HG03457 (cell line): Measurements from ENCODE around the gene DIRAS3.
"Not testable (repeated sequence)": the region's sequence is repeated elsewhere in the genome, so short reads cannot be mapped to it uniquely, and the experiment has no call there.

Source experiments
- ATAC-seq: cut with Tn5 transposase; IDR thresholded peaks from one replicate; pipeline ENCODE4 v1.9.1; 2021; ENCODE audit warnings: moderate number of reproducible peaks; ENCODE audit not compliant: unreplicated experiment

Gene DIRAS3, protein sequence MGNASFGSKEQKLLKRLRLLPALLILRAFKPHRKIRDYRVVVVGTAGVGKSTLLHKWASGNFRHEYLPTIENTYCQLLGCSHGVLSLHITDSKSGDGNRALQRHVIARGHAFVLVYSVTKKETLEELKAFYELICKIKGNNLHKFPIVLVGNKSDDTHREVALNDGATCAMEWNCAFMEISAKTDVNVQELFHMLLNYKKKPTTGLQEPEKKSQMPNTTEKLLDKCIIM

DNA sequence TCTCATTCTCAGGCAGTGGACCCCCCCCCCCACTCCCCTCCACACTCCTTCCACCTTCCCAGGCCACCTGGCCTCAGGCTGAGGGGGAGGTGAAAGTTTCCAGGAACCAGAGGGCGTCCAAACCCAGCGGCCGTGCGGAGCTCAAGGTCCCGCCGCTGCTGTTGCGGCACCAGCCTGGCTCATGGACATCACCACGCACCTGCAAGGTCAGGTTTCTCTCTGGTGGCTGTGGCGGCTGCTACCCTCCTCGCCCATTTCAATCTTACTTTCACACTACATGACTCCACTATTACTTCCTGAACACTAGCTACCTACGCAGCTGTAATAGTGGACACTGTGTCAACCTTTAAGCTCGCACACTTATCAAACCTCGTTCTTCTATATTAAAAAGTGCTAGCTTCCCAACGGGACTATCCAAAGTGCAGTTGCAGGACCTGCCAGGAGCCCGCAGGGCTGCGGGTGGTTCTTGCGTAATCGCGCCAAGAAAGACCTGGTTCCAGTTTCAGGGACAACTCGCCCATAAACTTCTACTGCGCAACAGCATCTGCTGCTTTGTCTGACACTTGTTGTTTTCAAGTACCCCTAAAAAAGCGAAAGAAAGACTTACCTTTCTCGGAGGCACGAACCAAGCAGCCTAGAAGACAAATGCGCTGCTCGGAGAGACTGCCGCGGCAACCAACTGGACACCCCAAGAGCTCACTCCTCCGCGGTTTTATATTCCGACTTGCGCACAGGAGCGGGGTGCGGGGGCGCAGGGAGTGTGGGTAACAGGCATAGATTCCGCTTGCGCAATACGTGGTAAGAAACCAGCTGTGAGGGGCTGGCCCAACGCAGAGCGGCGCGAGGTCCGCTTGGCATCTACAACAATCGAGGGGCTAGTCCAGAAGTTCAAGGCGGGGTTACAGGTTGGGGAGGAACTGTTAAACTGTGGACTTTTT is at the start of gene DIRAS3:
Gene DIRAS3 (minus strand): TSS at position 687 of the 938 bp plus-strand sequence. CDS start 3,330 bp downstream, outside the sequence.
- ATAC-seq = no peak

DNA sequence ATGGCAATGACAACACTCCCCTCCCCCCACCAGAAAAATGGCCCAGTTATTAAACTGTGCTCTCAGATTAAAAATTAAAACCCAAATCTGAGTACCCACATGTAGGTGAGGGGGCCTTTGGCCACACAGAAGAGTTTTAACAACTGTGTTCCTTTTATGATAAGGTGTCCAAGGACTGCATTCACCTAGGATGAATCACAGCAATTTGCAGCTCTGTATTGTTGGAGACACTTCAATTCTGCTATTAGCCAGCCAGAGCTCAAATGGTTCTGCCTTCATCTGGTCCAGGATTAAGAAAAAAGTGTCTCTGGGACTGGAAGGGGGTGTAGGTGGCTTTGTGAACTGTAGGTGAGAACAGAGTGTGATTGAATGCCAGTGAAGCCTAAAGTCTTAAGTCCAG is 43.3 kb upstream of the DIRAS3 start:
- ATAC-seq = no peak

DNA sequence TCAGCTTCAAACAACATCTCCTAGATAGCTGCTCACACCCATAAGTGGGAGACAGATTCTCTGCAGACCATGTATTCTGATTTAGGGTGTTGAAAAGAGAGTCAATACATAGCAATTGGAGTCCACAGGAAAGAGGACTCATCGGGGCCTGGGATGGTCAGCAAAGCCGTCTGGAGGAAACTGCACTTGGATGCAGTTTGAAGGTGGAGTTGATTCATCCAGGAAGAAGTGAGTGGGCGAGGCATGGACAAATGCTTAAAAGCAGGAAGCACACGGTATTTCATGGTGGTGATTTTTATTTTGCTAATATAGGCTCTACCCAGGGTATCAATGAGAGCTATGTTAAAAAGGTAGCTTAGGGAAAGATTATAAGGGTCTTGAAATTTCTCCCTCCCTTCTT is 36.8 kb upstream of the DIRAS3 start:
- ATAC-seq = no peak

DNA sequence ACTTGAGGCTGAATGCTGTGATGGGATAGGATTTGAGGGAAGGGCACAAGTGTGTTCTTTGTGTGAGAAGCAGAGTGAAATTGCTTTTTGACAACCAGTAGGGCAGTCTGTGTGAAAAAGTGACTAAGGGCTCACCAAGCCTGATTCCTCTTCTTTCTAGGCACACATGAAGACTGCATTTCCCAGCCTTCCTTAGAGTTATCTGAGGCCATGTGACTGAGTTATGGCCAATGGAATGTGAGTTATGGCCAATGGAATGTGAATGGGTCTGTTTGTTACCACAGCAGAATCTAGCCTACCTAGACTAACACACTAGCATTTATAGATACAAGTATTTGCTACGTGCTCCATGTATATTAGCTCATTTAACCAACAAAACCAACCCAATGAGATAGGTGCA is 35.3 kb upstream of the DIRAS3 start:
- ATAC-seq = no peak

DNA sequence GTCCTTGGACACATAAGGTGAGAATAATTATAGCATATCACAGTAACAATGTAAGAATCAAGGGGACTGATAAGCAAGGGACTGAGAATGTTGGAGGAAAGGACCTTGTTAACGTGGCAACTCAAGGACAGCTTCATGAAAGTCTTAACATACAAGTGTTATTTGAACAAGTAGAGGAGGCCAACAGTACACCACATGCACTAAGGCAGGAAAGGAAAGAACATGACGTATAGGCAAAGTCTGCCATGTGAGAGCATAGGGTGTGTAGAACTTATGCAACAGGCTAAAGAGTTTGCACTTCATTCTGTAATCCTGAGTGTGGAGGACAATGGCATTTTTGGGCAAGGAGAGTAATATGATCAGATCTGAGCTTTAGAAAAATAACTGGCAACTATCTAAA is 33.3 kb upstream of the DIRAS3 start:
- ATAC-seq = no peak

DNA sequence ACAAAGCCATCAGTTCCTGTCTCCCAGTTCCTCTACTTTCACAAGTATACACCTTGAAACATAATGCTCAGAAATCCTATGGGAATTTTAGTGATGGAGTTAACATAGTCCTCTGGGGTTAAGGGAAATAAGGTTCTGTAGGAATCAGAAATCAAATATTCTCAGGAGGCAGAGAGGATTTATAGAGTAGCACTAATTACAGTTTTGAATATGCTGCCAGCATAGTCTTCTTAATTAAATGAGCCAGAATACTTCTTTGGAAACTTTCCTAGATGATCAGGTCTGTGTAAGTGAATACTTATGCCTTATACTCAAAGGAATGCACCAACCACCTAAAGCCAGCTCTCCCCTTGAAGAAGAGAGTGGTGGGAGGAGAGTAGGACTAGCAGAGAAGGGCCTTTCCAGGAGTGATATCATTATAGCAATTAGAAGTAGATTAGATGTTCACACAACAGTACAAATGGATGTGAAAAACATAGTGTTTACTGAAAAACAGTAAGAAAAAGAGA is 31.4 kb upstream of the DIRAS3 start:
- ATAC-seq = no peak

DNA sequence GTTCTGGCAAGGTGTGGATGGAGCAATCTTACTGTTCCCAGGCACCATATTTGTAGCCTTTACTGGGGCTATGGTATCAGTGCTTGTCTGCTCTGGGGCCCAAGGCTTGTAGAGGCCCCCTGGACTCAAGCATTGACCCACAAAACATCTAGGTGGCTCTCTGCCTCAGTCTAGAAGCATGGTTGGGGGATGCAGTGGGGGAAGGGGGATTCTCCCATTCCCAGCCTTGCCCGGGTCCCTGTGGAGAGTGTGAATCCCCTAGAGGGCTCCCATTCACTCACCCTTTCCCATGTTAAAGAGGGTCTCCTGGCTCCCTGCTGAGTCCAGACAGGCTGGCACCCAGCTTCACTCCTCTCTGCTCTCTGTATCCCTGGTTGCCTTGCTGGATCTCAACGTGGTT is 28.2 kb upstream of the DIRAS3 start:
- no peak for ATAC-seq

DNA sequence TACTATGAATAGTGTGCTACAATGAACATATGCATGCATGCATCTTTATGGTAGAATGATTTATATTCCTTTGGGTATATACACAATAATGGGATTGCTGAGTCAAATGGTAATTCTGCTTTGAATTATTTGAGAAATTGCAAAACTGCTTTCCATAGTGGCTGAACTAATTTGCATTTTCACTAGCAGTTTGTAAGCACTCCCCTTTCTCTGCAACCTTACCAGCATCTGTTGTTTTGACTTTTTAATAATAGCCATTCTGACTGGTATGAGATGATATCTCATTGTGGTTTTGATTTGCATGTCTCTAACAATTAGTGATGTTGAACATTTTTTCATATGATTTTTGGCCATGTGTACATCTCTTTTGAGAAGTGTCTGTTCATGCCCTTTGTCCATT is 24.0 kb upstream of the DIRAS3 start:
- no peak for ATAC-seq

DNA sequence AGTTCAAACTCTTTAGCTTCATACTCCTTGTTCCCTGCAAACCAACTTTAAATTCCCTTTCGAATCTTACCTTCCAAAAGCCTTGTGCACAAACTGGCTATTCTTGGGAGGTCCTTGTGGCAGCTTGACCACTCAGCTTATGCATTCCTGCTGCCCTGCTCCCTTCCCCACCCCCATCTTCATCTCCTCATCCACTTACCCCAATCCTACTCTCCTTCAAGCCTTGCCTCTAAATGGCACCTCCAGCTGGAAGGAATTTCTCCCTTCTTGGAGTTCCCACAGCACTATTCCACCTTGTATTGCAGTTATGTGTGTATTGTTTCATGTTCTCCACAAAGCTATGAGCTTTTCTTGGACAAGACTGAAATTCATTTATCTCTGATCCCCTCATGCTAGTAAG is 15.3 kb upstream of the DIRAS3 start:
- no peak for ATAC-seq

DNA sequence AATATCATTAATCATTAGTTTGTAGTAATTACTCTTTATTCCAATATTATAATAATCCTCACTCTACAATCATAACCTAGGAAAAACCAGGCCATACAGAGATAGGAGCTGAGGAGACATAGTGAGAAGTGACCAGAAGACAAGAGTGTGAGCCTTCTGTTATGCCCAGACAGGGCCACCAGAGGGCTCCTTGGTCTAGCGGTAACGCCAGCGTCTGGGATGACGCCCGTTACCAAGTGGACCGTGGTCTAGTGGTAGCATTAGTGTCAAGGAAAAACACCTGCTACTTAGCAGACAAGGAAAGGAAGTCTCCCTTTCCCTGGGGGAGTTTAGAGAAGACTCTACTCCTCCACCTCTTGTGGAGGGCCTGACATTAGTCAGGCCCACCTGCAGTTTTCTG is 7.6 kb upstream of the DIRAS3 start:
- ATAC-seq = not testable (repeated sequence)

DNA sequence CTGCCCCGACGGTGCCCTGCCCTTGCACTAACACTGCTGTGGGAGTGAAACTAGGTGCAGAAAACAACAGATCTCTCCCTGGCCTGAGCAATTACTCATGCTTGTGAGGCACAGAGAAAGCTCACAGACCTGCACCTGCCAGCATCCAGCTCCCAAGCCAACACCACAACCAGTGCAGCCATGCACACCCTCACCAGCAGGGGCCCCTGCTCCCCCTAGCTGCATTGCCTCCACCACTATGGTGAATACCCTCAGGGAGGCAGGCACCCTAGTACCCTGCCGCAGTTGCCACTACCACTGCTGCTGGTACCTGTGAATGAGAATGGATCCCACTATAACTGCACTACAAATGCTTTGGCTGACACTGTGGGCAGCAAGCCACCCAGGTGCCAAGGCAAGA is 7.1 kb upstream of the DIRAS3 start:
- no peak for ATAC-seq

DNA sequence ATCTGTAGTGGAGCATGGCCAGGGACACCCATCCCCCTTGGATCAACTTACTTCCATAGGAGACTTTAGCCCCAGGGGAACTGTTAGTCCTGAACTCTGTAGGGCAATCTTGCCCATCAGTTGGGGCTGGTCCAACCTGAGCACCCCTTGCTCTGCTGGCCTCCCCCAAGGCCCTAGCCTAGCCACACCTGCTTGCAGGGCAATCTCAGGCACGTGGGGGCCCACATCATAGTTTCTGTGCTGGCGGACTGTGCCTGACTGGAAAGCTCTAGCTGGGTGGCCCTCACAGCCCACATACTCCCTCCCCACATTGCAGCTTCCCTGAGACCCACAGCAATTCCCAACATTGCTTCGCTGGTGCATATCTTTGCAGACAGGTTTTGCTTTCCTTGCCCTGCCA is 6.6 kb upstream of the DIRAS3 start:
- ATAC-seq = no peak

DNA sequence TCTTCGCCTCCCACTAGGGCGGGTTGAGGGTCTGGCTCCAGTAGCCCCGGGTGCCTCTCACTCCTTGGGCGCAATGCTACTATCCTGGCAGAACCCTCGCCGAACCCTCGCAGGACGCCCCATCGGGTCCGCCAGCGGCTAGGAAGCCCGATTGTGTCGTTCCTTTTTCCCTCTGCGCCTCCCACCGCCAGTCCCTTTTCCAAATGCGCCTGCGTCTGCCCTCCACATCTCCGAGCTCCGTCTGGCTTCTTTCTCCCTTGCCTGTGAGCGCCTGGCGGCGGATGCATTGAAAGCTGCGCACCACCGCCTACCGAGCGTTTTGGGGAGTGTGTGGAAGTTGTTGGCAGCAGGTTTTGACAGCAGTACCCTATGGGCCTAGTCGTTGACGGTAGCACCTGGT is 1.0 kb upstream of the DIRAS3 start:
- ATAC-seq = no peak

DNA sequence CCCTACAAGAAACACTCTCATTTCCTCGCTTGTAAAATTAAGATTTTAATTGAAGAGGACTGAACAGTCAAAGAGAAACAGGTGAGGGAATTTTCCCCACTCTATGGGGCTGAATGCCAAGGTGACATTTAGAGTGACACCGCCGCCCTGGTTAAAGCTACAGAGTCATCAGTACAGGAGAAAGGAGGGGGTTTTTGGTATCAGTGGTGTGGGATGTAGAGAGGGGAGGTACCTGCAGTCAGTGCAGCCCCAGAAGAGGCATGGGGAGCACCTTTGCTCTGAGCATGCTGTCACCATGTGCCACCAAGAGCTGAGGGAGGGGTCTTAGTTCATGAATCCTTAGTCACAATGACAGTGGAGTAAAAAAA is 2.8 kb downstream of the DIRAS3 start:
- ATAC-seq = no peak

DNA sequence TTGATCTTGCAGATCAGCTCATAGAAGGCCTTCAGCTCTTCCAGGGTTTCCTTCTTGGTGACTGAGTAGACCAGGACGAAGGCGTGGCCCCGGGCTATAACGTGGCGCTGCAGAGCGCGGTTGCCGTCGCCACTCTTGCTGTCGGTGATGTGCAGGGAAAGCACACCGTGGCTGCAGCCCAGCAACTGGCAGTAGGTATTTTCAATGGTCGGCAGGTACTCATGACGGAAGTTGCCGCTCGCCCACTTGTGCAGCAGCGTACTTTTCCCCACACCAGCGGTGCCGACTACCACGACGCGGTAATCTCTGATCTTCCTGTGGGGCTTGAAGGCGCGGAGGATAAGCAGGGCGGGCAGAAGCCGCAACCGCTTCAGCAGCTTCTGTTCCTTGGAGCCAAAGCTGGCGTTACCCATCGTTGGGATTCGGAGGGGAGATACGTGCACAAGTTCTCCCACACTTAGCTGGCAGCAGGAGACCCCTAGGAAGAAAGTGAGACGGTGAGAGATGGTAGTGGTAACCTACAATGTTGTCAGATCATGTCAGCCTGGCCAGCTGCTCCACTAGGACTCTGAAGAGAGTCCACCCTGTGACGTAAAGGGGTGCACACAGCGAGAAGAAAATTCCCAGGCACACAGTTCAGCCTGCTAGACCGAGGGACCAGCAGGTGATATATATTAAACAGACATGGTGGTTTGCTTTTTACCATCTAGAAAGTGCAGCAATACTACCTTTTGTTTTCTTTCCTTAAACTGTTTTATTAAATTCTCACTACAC is 3.4 kb downstream of the DIRAS3 start:
- no peak for ATAC-seq

DNA sequence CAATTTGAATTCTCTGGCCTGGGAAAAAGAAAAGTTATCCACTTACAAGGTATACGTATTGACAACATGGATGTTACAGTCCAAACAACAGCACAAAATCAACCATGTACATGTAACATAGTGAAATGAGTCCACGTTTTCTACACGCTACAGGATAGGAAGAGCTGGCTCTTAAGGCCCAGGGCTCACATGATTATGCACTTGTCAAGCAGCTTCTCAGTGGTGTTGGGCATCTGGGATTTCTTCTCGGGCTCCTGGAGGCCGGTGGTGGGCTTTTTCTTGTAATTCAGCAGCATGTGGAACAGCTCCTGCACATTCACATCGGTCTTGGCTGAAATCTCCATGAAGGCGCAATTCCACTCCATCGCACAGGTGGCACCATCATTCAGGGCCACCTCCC is 4.0 kb downstream of the DIRAS3 start:
- no peak for ATAC-seq

DNA sequence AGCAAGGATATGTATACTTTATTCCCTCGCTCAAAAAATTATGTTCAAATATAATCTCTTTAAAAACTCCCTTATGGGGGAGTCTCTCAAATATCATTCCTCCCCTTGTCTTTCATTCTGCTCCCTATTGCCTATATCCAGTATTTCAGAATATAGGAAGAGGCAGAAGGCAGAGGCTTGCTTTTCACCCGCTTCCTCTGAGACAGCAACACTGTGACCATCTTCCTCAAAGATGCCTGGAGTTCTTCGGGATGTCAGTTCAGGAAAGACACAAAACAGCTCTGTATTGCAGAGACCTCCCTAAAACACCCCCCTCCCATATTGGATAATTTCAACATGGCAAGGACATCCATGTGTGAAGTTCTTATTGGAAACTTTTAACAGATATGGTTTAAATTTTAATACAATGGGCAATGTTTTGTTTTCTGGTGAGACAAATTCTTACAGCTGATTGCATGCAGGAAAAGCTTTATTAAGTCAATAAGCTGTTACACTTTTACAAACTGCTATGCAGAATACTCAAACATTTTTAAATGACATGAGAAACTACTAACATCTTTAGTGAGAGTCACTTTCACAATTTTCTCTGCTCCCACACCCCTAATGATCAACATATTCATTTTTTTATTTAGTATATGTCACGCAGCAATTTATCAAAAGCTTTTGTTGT is 4.8 kb downstream of the DIRAS3 start:
- ATAC-seq = no peak

DNA sequence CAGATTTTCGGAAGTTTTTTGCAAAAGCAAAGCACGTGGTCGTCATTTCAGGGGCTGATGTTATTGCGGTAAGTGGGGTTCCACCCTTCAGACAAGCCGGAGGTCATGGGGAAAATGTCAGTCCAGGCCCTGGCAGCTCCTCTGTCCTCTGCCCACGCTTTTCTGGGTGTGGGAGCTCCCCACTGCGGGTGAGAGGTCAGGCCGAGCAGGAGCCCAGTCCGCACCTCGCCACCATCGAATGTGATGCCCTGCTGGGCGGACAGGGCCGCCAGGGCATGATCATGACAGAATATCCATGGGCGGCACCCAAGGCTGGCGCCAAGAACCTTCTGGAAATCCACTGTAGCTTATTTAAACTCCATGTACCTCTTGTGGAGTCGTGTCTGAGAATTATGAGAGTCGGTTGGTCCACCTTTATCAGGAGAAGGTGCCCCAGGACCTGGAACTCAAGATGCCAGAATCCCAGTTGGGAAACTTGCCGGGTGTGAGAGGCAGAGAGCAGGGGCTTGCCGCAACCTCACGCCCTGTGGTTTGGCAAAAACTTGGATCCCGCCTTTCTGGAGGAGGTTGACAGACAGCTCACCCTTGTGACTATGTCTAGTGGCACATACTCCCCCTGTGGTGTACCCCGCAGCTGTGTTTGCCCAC is 6.9 kb downstream of the DIRAS3 start:
- ATAC-seq = no peak

DNA sequence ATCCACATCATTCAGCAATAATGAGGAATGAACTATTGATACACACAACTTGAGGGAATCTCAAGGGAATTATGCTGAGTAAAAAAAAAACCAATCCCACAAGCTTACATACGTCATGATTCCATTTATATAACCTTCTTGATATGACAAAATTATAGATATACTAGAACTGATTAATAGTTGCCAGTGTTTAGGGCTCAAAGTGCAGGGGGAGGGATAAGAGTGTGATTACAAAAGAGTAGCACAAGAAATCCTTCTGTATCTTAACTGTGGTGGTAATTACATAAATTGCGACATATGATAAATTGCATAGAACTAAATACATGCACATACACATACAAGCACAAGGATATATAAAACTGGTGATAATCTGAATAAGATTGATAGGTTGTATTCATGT is 13.5 kb downstream of the DIRAS3 start:
- no peak for ATAC-seq

DNA sequence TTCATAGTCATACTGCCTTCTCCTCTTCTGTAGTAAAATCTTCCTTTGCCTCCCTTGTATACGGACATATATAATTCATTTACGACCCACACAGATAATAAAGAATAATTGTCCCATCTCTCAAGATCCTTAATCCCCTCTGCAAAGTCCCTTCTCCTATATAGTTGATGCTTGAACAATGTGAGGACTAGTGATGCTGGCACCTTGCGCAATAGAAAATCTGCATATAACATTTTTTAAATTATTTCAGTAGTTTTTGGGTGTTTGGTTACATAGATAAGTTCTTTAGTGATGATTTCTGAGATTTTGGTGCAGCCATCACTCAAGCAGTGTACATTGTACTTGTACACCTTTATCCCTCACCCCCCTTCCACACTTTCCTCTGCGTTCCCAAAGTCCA is 21.0 kb downstream of the DIRAS3 start:
- no peak for ATAC-seq
